ENCODE data around the gene PGRMC2.

DNA sequence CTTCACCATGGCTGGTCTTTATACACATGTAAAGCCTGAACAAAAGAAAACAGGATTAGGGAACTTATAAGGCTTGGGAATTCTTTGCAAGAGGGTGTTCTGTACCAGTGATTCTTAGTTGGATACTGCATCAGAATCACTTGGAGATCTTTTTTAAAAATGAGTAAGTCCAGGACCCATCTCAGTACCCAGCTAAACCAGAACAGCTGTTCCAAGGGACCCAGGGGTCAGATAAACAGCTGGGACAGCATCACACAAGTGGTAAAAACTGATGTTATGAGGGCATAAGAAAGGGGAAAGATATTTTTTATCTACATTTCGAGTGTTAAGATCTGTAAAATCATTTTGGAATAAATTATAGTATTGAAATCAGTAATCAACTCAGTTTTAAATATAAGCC lies 16.1 kb downstream of the PGRMC2 start:
- TF ChIP-seq, protein P1, sequence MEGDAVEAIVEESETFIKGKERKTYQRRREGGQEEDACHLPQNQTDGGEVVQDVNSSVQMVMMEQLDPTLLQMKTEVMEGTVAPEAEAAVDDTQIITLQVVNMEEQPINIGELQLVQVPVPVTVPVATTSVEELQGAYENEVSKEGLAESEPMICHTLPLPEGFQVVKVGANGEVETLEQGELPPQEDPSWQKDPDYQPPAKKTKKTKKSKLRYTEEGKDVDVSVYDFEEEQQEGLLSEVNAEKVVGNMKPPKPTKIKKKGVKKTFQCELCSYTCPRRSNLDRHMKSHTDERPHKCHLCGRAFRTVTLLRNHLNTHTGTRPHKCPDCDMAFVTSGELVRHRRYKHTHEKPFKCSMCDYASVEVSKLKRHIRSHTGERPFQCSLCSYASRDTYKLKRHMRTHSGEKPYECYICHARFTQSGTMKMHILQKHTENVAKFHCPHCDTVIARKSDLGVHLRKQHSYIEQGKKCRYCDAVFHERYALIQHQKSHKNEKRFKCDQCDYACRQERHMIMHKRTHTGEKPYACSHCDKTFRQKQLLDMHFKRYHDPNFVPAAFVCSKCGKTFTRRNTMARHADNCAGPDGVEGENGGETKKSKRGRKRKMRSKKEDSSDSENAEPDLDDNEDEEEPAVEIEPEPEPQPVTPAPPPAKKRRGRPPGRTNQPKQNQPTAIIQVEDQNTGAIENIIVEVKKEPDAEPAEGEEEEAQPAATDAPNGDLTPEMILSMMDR (IDR thresholded peaks at IDR 0.05; ENCODE audit: low read depth, low read length): no peak
- TF ChIP-seq EZH2phosphoT487 (IDR thresholded peaks at IDR 0.05; ENCODE audit: low read depth): no peak

Measured in OCI-LY3 (cell line).